GM11168 (cell line): ENCODE data around the gene DMRTB1.
"Not testable (repeated sequence)": the region's sequence is repeated elsewhere in the genome, so short reads cannot be mapped to it uniquely, and the experiment has no call there.

Source experiments
- in situ Hi-C: fragments of 300-500 bp; cut with MboI; formaldehyde crosslinking; loops from one replicate; pipeline ENCODE4 v1.12.0; 2022; ENCODE audit warnings: low sequenced_read_pairs; ENCODE audit not compliant: unreplicated experiment

Gene DMRTB1

DNA sequence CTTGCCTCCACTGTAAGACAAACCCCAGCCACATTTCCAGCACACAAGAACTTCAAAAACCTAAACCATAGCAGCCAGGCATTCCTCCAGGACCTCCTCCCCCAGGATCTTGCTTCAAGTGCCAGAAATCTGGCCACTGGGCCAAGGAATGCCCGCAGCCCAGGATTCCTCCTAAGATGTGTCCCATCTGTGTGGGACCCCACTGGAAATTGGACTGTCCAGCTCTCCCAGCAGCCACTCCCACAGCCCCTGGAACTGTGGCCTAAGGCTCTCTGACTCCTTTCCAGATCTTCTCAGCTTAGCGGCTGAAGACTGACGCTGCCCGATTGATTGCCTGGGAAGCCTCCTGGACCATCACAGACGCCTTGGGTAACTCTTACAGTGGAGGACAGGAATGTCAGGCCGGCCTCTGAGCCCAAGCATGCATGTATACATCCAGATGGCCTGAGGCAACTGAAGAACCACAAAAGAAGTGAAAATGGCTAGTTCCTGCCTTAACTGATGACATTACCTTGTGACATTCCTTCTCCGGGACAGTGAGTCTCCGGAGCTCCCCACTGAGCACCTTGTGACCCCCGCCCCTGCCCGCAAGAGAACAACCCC lies 24.7 kb upstream of the DMRTB1 start:
- in situ Hi-C loops: not testable (repeated sequence)

DNA sequence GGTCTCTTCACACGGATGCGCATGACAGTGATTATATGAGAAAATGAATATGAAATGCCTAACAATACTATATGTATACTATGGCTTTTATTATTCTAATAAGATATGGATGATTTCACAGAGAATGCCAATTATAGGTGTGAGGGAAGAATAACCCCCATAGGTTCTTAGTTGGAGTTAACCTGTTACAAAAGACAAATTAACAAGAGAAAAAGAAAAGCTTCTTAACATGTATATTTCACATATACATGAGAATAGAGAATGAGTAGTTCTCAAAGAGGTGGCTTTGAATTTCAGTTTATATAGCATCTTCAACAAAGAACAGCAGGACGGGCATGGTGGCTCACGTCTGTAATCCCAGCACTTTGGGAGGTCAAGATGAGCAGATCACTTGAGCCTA lies 24.0 kb upstream of the DMRTB1 start:
- in situ Hi-C loops: no loop called here

DNA sequence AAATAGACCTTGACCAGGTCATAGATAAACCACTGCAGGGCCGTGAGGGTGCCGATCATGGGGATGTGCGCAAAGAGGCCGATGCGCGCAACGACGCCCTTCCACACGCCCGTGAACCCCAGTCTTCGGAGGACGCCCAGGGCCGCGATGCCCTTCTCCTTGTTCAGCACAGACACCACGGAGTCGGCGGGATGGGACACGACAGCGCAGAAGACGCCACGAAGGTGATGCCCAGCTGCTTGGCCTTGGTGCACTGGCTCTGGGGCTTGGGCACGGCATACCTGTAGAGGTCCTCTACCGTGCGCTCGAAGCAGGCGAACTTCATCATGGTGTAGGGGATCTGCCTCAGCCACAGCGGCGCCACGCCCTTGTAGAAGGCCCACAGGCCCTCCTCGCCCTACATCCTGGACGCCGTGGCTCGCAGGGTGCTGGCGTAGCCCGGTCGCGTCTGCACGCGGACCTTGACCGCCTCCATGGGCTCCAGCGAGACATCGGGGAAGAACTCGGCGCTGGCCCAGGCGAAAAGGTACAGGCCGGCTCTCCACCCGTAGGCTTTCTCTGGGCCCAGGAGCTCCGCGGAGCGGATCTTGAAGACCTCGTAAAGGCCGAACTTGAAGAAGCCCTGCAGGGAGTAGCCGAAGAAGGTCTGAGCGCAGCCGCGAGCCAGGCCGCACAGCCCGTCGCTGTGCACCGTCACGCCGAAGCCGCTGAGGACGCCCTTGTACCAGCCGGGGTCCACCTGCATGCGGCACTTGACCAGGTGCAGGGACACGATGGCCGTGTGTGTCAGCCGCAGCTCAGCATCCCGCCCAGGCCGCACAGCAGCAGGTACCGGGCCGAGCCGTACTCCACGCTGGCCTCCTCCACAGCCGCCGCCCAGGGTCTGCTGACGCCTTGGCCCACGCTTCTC lies 20.5 kb upstream of the DMRTB1 start:
- in situ Hi-C loops: no loop called here

DNA sequence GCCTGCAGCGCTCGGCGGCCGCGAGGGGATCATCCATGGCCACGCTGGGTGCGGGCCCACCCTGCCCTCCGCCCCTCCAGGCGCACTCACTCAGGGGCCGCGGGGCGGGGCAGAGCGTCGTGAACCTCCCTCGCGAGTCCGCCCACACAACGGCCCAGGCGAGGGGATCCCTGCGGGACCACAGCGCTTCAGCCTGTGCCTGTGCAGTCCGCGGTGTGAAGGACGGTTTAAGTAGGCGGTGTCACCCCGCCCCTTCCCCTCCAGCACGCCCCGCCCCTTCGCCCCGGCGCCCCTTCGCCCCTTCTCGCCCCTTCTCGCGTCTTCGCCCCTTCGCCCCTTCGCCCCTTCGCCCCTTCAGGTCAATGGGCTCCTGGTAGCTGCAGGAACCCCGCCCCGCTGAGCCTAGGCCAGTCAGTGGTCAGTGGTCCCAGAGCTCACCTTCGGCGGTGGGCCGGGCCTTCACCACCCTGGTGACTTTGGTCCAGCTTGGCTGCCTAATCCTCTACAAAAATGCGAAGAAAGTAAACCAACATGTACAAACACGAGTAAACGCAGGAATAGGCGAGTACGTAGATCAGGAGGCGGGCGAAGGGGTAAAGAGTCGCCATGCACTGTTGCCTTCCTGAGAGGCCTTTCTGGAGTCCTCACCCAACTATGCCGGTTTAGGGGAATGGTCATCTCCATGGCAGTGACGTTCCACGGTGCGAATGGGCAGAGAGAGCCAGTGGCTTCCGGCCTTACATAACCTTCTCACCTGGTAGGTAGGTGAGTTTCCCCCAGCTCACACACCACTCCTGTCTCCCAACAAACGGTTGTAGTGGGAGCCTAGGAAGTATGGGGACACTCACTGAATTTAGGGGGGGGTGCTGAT lies 19.6 kb upstream of the DMRTB1 start:
- in situ Hi-C loops: no loop called here

DNA sequence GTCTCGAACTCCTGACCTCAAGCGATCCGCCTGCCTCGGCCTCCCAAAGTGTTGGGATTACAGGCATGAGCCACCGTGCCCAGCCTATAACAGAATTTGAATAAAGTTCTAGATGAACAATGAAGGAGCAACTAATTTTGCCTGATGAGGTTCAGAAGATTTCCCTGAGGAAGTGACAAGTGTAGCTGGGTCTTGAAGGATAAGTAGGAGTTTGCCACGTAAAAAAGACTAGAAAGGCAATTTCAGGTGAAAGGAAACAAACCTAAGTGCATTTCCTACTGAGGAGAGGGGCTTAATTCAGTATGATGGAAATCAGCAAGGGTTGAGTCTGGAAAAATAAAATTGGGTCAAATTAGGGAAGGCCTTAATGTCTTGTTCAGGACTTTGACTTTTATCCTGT lies 18.6 kb upstream of the DMRTB1 start:
- in situ Hi-C loops: no loop called here

DNA sequence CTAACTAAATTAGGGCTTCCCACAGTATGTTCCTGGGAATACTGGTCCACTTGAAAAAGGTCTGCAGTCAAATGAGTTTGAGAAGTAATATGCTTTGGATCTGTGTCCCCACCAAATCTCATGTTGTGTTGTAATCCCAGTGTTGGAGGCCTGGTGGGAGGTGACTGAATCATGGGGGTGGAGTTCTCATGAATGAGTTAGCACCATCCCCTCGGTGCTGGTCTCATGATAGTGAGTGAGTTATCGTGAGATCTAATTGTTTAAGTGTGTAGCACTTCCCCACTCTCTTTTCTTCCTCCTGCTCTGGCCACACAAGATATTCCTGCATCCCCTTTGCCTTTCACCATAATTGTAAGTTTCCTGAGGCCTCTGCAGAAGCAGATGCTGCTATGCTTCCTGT lies 16.9 kb upstream of the DMRTB1 start:
- in situ Hi-C loops: no loop called here

DNA sequence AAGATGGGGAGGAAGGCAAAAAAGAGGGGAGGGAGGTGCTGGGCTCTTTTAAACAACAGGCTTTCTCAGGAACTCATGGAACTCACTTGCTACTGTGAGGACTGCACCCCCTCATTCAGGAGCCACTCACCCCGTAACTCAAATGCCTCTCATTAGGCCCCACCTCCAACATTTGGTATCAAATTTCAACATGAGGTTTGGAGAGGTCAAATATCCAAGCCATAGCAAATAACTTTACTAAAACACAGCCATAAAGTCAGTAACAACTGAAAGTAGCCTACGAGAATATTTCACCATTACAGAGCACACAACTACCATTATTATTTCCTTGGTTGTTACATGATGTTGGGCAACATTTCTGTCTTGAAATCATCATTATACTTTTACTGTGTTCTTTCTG lies 13.1 kb upstream of the DMRTB1 start:
- in situ Hi-C loops: no loop called here

DNA sequence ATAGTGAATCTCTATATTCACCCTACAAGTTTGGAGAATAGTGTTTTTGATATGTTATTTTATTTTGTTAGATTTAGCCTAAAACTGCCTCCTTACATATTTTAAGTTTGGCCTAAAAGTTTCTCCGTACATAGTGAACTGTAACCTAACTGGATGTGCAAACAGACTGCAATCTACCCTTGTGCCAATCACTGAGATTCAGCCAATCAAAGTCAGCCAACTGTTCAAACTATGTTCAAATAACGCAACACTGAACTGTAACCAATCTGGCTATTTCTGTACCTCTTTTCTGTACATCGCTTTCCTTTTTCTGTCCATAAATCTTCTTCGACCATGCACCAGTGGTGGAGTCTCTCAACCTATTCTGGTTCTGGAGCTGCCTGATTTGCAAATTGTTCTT lies 11.8 kb upstream of the DMRTB1 start:
- in situ Hi-C loops: no loop called here

DNA sequence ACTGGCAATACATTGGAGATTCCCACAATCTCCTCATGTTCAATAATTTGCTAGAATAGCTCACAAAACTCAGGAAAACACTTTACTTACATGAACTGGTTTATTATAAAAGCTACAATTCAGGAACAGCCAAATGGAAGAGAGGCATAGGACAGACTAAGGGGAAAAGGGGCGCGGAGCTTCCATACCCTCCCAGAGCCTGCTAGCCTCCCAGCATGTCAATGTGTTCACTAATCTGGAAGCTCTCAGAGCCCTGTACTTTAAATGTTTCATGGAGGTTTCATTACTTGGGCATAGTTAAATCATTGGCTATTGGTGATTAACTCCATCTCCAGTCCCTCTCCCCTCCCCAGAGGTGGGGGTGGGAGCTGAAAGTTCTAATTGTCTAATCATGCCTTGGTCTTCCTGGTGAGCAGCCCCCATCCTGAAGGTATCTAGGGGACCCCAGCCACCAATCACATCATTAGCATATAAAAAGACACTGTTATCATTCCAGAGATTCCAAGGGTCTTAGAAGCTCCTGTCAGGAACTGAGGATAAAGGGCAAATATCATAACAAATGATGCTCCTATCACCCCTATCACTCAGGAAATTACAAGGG lies 10.9 kb upstream of the DMRTB1 start:
- in situ Hi-C loops: no loop called here

DNA sequence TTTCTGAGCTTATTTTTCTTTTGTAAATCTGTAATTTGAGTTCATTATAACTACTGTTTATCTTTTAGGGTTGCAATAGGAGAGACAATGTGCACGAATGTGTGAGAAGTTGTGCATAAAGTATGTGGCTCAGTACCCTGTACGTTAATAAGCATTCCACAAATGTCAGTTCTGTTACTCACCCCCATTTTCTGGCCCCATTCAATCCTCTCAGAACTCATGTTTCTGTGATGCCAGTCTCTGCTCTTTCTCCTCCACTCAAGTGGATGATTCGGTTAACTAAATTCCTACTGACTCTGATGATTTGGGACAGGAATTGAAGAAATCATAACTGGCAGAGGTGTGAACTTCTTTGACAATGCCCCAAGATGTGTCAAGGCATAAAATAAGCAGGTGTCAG lies 10.2 kb upstream of the DMRTB1 start:
- in situ Hi-C loops: no loop called here

DNA sequence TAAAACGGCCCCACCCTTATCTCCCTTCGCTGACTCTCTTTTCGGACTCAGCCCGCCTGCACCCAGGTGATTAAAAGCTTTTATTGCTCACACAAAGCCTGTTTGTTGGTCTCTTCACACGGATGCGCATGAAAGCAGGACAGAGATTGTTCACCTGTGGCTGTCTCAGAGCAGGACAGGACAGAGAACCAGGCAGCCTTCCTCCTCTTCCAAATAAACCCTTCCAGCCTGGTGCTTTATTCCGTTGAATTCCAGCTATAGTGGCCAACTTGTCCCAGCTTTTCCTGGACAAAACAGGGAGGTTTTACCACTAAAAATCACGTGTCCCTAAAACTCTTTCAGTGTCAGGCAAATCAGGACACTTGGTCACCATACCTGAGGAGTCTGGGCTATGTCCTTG lies 9.5 kb upstream of the DMRTB1 start:
- in situ Hi-C loops: no loop called here

DNA sequence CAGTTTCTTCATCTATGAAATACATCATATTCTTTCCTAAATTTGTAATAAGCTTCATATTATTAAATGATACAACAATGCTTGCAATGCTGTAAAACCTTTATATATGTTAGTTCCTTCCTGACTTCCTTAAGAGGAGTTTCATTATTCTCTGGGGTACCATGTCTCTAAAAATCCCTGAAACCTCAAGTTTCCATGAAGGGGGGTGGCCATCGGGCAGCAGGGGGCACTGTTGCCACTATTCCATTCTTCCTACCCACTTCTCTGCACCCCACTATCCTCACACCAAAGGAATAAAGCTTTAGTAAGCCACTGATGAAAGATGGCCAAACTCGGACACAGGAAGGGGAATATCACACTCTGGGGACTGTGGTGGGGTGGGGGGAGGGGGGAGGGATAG lies 9.0 kb upstream of the DMRTB1 start:
- in situ Hi-C loops: no loop called here

DNA sequence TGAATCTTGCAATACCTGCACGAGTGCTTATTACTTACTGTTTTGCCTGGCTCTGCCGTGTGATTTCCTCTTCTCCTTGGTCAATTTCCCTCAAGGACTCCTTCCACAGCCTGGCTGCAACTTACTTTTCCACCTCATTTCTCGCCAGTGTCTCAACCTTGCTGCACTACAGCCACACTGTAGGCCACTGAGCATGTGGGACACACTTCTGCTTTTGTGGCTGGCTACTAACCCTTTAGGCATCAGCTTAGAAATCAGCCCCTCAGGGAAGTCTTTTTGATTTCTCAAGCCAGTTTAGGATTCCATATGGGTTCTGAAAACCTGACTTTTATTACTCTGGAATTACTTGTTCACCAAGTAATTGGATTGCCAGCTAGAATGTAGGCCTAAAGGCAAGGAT lies 5.2 kb upstream of the DMRTB1 start:
- in situ Hi-C loops: no loop called here

DNA sequence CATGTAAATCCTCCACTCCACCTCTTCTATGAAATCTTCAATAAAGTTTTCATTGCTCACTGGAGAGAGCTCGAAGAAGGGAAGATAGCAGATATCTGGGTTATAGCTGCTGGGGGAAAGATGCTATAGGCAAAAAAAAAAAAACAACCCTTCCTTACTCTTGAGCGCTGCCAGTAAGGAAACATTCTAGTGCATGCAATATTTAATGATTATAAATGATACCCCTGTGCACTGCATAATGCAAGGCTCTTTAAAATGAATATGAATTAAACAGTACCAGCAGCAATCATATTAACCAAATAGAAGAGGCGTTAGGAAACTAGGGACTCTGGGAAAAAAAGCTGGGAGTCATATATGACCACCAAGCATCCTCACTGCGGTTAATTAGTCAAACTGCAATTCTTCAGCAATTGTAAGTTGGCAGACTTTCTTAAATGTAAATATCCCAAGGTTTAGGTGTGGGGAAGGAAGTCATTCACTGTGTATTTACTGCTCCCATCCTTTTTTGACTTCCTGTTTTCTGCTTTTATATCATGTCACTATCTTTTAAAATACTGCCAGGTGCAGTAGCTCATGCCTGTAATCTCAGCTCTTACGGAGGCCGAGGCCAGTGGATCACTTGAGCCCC lies 3.7 kb upstream of the DMRTB1 start:
- in situ Hi-C loops: no loop called here

DNA sequence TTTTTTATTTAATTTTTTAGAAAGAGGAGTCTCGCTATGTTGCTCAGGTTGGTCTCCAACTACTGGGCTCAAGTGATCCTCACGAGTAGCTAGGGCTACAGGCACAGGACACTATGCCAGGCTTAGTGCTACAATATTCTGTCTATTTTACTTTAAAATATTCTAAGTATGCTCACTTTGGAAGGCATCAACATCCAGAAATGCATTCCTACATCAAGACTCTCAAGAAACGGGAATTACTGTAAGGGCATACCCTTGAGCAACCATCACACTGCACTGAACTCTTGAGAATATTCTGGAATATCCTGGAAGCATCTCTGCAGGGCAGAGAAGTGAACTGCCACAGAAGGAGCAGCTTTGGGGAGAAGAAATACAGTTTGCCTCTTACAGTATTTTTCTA lies 565 bp upstream of the DMRTB1 start:
- in situ Hi-C loops: no loop called here

DNA sequence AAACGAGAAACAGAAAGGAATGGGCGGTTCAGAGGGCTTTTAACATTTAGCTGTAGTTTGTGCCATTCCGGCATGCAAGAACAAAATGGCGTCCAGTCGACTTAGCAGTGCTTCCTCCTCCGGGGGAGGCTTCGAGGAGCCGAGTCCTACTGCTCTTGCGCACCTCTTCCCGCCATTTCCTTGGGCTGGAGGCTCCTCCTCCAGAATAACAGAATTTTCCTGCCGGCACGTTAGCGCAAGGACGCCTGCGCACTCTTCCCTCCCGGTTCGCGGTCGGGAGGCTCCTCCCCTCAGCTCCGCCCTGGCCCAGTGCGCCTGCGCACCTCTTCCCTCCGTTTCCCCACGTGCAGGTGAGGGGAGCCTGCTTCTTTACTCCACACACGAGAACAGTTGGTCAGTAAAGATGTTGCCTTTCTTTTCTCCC lies 1.0 kb downstream of the DMRTB1 start:
- in situ Hi-C loops: no loop called here

DNA sequence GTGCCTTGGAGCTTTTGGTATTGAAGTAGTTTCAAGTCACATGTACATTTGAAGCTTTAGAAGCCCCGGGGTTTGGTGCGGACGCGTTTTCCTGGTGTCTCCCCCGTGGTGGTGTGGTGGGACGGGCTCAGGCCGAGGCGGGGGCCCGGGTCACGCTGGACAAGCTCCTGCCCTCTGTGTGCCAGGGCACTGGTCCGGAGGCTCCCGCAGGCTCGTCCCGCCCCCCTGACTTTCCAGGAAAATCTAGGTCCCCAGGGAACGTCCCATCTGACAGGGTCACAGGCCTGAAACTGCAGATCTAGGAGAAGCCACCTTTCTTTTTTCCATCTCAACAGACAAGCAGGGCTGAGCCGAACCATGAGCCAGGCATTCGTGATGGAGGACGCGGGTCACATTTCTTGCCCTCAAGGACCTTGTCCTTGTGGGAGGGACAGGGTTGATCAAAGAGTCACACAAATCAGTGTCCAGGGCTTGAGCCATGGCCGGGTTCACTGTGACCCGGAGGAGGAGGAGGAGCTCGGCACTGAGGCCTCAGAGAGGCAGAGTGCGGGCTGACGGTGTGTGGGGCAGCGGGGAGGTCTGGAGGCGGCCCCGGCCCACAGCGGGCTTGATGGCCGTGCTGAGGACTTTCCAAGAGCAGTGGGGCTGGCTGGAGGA lies 1.6 kb downstream of the DMRTB1 start:
- in situ Hi-C loops: no loop called here

DNA sequence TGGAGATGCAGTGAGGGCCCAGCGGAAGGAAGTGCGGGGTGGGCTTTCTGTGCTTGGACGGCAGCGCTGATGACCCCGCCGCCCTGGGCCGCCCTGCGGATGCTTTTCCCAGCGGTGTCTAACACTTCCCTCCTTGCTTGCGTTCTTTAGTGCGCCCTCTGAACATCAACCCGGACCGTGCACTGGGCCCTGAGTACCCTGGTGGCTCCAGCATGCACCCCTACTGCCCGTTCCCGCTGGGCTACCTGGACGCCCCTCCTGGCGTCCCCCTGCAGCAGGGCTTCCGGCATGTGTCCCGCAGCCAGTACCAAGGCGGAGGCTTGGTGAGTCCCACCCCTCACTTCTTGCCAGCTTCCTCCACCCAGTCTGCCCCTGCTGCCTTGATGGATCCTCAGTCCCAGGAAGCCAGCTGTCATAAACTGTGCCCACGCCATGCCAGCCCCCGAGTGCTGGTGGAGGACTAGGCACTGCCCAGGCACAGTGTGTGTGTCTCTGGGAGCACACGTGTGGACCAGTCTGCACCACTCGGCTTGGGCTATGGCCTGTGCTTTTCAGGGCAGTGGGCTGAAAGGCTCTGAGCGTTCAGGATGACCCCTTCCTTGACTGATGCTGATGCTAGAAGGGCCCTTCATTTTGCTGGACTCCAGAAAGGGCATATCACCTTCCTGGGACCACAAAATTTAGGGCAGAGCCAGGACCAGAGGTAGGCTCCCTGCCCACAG lies 2.3 kb downstream of the DMRTB1 start:
- in situ Hi-C loops: no loop called here

DNA sequence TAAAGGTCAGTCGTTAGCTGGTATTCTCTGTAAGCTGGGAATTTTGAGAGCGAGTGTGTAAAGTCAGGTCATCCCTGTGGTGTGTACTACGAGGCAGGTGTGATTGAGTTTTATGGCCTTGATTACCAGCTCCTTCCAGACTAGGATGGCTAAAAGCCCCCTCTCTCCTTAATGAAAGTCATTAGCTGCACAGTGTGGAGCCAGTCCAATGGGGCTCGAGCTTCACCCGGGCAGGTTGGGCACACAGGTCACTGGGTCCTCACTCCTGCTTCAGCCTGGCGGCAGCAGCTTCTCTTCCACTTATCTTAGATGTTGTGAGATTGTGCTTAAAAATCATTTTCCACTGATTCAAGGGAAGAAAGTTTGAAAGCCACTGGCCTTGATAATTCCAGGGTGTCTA lies 3.0 kb downstream of the DMRTB1 start:
- in situ Hi-C loops: no loop called here
